ENCODE measurements around the gene NPAS3.

The NPAS3 gene

GRCh38 chr14:33291529-33292104 is 352.9 kb downstream of the NPAS3 start:
- no peaks in the 10 kb centered on the region for H3K36me3 Mint-ChIP-seq (ENCODE audit: insufficient read depth)
- H3K27ac Mint-ChIP-seq: no peak overlapping the region
- ATAC-seq (replicated peaks) (no peak), DNase-seq (no peak)
- H3K9me3 Mint-ChIP-seq: peaks cover 3 to 16% of the 10 kb centered on the region in 2 donors
- H3K27me3 Mint-ChIP-seq: no peaks in the 10 kb centered on the region
- H3K4me3 Mint-ChIP-seq: no peak overlapping the region
- no peaks in the 10 kb centered on the region for H3K4me1 Mint-ChIP-seq (ENCODE audit: low read depth in 2 of 2)

- H3K4me1 Mint-ChIP-seq (ENCODE audit: low read depth in 2 of 2): no peaks in the 10 kb centered on the region
- H3K27me3 Mint-ChIP-seq: no peaks in the 10 kb centered on the region
- peaks cover 3 to 9% of the 10 kb centered on the region in 2 donors for H3K9me3 Mint-ChIP-seq
- H3K4me3 Mint-ChIP-seq: no peak overlapping the region
- H3K27ac Mint-ChIP-seq: no peak overlapping the region
- ATAC-seq (replicated peaks): no peak
- H3K36me3 Mint-ChIP-seq (ENCODE audit: insufficient read depth): no peaks in the 10 kb centered on the region
- no peak for DNase-seq
Measured at GRCh38 chr14:33294419-33294818, 355.7 kb downstream of the NPAS3 start.

- ATAC-seq (replicated peaks): no peak
- DNase-seq: no peak
- Mint-ChIP-seq H3K27me3 (no peaks in the 10 kb centered on the region), H3K4me1 (ENCODE audit: low read depth in 2 of 2) (no peaks in the 10 kb centered on the region), H3K9me3 (peaks cover 0 to 8% of the 10 kb centered on the region in 2 donors), H3K4me3 (no peak overlapping the region), H3K36me3 (ENCODE audit: insufficient read depth) (no peaks in the 10 kb centered on the region), H3K27ac (no peak overlapping the region)
Measured at GRCh38 chr14:33297565-33297964, 358.9 kb downstream of the NPAS3 start.

DNA sequence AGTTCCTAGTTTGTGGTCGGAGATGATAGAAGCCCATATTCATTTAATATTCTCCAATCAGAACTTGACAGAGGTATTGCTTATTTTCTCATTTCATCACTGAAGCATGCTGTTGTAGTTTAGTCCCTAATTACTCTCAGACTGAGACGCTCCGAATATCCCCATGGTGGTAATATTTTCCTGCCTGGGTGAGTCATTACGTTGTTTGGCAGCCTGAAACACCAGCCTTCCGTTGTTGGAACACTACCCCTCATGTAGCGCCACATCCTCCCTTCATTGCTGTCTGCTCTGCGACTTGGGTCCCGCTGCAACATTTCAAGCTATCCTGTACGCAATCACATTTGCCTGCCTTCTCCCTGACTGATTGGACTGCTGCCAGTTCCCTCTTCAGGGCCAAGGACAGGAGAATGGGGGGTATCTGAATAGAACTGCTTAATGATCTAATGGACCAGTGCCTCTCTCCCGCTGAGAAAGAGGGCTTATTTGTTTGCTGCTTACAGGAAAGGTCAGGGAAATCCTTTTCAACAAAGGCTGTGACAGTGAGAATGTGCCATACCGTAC is 369.1 kb downstream of the NPAS3 start:
- DNase-seq: no peak
- H3K4me3 Mint-ChIP-seq: no peak overlapping the region
- no peaks in the 10 kb centered on the region for H3K4me1 Mint-ChIP-seq (ENCODE audit: low read depth in 2 of 2)
- H3K9me3 Mint-ChIP-seq: peaks cover 0 to 7% of the 10 kb centered on the region in 2 donors
- H3K36me3 Mint-ChIP-seq (ENCODE audit: insufficient read depth): no peaks in the 10 kb centered on the region
- H3K27ac Mint-ChIP-seq: no peak overlapping the region
- H3K27me3 Mint-ChIP-seq: no peaks in the 10 kb centered on the region
- no peak for ATAC-seq (replicated peaks)

GRCh38 chr14:33309106-33309505 is 370.4 kb downstream of the NPAS3 start:
- no peak for DNase-seq
- Mint-ChIP-seq H3K4me3 (no peak overlapping the region), H3K9me3 (peaks cover 0 to 7% of the 10 kb centered on the region in 2 donors), H3K36me3 (ENCODE audit: insufficient read depth) (no peaks in the 10 kb centered on the region), H3K27me3 (no peaks in the 10 kb centered on the region), H3K4me1 (ENCODE audit: low read depth in 2 of 2) (no peaks in the 10 kb centered on the region), H3K27ac (no peak overlapping the region)
- ATAC-seq (replicated peaks): no peak

- no peaks in the 10 kb centered on the region for H3K4me1 Mint-ChIP-seq (ENCODE audit: low read depth in 2 of 2)
- H3K27me3 Mint-ChIP-seq: no peaks in the 10 kb centered on the region
- no peak for DNase-seq
- H3K36me3 Mint-ChIP-seq (ENCODE audit: insufficient read depth): no peaks in the 10 kb centered on the region
- no peak for ATAC-seq (replicated peaks)
- H3K9me3 Mint-ChIP-seq: peaks cover 9 to 23% of the 10 kb centered on the region in 2 donors
- H3K27ac Mint-ChIP-seq: no peak overlapping the region
- no peak overlapping the region for H3K4me3 Mint-ChIP-seq
Measured at GRCh38 chr14:33315217-33315616, 376.5 kb downstream of the NPAS3 start.

GRCh38 chr14:33315721-33316120 is 377.0 kb downstream of the NPAS3 start:
- peaks cover 9 to 23% of the 10 kb centered on the region in 2 donors for H3K9me3 Mint-ChIP-seq
- H3K4me3 Mint-ChIP-seq: no peak overlapping the region
- no peak overlapping the region for H3K27ac Mint-ChIP-seq
- no peak for DNase-seq
- H3K4me1 Mint-ChIP-seq (ENCODE audit: low read depth in 2 of 2): no peaks in the 10 kb centered on the region
- H3K36me3 Mint-ChIP-seq (ENCODE audit: insufficient read depth): no peaks in the 10 kb centered on the region
- no peak for ATAC-seq (replicated peaks)
- H3K27me3 Mint-ChIP-seq: no peaks in the 10 kb centered on the region

DNA sequence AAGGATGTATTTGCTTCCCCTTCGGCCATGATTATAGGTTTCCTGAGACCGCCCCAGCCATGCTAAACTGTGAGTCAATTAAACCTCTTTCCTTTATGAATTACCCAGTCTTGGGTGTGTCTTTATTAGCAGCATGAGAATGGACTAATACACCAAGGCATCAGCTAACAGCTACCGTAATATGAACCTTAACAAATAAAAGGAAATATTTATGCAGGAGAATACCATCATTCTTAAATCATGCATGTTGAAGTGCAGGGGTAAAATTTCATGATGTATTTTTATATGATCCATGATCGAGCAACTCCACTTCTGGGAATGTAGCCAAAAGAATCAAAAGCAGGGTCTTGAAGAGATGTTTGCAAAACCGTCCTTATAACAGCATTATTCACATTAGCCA is 379.0 kb downstream of the NPAS3 start:
- H3K27ac Mint-ChIP-seq: no peak overlapping the region
- H3K4me1 Mint-ChIP-seq (ENCODE audit: low read depth in 2 of 2): no peaks in the 10 kb centered on the region
- no peaks in the 10 kb centered on the region for H3K36me3 Mint-ChIP-seq (ENCODE audit: insufficient read depth)
- H3K4me3 Mint-ChIP-seq: no peak overlapping the region
- peaks cover 9 to 16% of the 10 kb centered on the region in 2 donors for H3K9me3 Mint-ChIP-seq
- no peaks in the 10 kb centered on the region for H3K27me3 Mint-ChIP-seq
- ATAC-seq (replicated peaks): no peak
- no peak for DNase-seq

- peaks cover 3 to 7% of the 10 kb centered on the region in 2 donors for H3K9me3 Mint-ChIP-seq
Measured at GRCh38 chr14:33323979-33324378, 385.3 kb downstream of the NPAS3 start.

DNA sequence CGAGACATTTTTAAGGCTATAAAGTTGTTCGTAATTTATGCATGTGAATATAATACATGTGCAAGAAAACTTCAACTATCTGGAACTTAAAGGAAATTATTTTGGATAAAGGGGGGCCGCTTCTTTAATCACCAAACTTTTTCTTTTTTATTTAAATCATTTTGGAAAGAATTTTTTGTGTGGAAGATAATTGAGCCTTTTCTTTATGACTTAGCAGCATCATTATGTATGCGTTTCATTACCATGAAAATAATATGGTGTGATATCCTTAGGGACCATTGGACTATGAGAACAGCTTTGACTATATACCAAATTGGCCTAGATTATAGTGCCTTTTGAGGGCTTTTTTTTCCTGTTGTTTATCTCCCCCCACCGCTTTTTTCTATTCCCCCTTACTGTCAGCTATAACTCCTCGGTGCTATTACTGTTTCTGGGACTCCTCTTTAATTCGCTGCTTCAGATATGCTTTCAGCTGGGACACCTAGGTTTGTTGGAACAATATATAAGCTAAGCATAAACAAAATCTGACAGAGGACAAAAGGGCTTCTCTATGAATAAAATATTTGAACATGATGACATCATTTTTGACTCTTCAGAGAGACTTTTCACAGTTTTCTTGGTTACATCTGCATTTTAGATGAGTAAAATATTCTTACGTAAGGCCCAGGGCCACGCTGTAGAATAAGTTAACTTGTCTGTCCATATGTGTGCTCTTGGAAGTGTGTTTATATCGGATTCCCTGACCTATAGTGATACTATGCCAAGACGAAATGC is 392.7 kb downstream of the NPAS3 start:
- Mint-ChIP-seq H3K27me3 (no peaks in the 10 kb centered on the region), H3K36me3 (ENCODE audit: insufficient read depth) (peaks cover 3% of the 10 kb centered on the region), H3K9me3 (peaks cover 0 to 10% of the 10 kb centered on the region in 2 donors), H3K4me3 (no peak overlapping the region), H3K4me1 (ENCODE audit: low read depth in 2 of 2) (no peaks in the 10 kb centered on the region), H3K27ac (no peak overlapping the region)
- ATAC-seq (replicated peaks): no peak
- no peak for DNase-seq

More at GRCh38 chr14:33323979-33324378, 385.3 kb downstream of the NPAS3 start:
- Mint-ChIP-seq H3K4me1 (ENCODE audit: low read depth in 2 of 2) (no peaks in the 10 kb centered on the region), H3K27me3 (no peaks in the 10 kb centered on the region), H3K4me3 (no peak overlapping the region), H3K27ac (no peak overlapping the region), H3K36me3 (ENCODE audit: insufficient read depth) (peaks cover 3% of the 10 kb centered on the region)
- DNase-seq: no peak
- no peak for ATAC-seq (replicated peaks)

GRCh38 chr14:33332497-33332896 is 393.8 kb downstream of the NPAS3 start:
- H3K9me3 Mint-ChIP-seq: peaks cover 0 to 11% of the 10 kb centered on the region in 2 donors
- no peaks in the 10 kb centered on the region for H3K4me1 Mint-ChIP-seq (ENCODE audit: low read depth in 2 of 2)
- ATAC-seq (replicated peaks): no peak
- H3K4me3 Mint-ChIP-seq: no peak overlapping the region
- H3K36me3 Mint-ChIP-seq (ENCODE audit: insufficient read depth): peaks cover 3% of the 10 kb centered on the region
- H3K27ac Mint-ChIP-seq: no peak overlapping the region
- no peaks in the 10 kb centered on the region for H3K27me3 Mint-ChIP-seq
- no peak for DNase-seq

DNA sequence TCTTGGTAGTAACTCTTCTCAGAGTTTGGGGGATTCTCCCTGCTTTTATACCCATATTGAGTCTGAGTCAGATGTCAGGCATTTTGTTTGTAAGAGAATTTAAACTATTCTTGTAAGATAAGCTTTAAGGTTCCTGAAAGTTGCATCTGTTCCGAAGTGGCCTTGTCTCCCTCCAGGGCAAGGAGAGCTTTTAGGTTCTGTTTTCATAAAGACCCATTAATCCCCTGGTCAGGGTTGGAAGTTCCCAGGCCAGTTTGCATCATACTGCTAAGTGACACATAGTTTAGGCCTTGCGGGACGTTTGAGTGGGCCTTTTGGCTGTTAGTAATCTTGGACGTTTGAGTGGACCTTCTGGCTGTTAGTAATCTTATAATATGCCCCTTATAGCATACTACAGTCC is 396.7 kb downstream of the NPAS3 start:
- no peaks in the 10 kb centered on the region for H3K4me1 Mint-ChIP-seq (ENCODE audit: low read depth in 2 of 2)

DNA sequence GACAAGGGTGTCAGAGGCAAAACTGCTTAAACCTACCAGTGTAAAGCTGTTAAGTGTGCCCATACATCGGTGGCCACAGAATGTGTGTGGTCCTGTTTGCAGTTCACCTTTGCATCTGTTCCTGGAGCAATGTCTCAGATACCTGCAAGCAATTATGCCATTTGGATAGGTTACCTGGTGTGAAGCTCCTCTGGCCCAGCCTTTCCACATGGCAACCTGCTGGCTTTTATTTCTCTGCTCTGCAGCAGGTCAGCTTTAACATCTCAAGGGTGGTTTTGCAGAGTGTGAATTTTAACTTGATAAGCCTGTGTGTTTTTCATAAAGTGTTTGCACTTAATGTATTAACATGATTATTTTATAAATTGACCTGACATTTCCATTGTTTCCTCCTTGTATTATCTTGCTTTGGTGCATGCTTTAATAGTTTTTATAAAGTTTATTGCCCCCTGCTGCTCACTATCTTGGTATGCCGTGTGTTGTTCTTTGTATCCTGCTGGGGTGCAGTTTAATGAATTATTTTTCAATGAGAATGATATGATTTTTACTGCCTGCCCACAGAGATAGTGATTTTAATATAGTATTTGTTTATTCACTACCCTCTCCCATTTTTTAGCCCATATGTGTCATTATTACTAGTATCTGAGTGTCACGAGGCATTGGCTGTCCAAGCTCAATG is 403.8 kb downstream of the NPAS3 start:
- ATAC-seq (replicated peaks) (no peak), DNase-seq (no peak)
- no peak overlapping the region for H3K4me3 Mint-ChIP-seq
- no peaks in the 10 kb centered on the region for H3K4me1 Mint-ChIP-seq (ENCODE audit: low read depth in 2 of 2)
- no peak overlapping the region for H3K27ac Mint-ChIP-seq
- H3K27me3 Mint-ChIP-seq: no peaks in the 10 kb centered on the region
- H3K9me3 Mint-ChIP-seq: peaks cover 9% of the 10 kb centered on the region in 2 donors
- no peaks in the 10 kb centered on the region for H3K36me3 Mint-ChIP-seq (ENCODE audit: insufficient read depth)

More for the DNA sequence above, 396.7 kb downstream of the NPAS3 start:
- DNase-seq (no peak), ATAC-seq (replicated peaks) (no peak)
- Mint-ChIP-seq H3K27ac (no peak overlapping the region), H3K9me3 (peaks cover 0 to 6% of the 10 kb centered on the region in 2 donors), H3K4me3 (no peak overlapping the region), H3K27me3 (no peaks in the 10 kb centered on the region), H3K36me3 (ENCODE audit: insufficient read depth) (no peaks in the 10 kb centered on the region)
